Stomach (tissue), 4 donors: ENCODE measurements around the gene GCC1.

Experiments used
- CTCF ChIP-seq, 7 experiments: fragments of 450-650 bp in 4 of 7; fragments of 200-600 bp in 3 of 7; sonication (generic) in 3 of 7; IDR thresholded peaks; one replicate each; pipeline ENCODE4 v1.5.1; 2016 to 2019; ENCODE audit warnings: antibody characterized with exemption in 7 of 7, control low read depth in 2 of 7, mild to moderate bottlenecking in 1 of 7
- EP300 ChIP-seq: sonication (generic); formaldehyde crosslinking; IDR thresholded peaks from one replicate; pipeline ENCODE4 v1.6.1; 2017; ENCODE audit warnings: antibody characterized with exemption
- POLR2A ChIP-seq, 4 donors: fragments of 450-650 bp; IDR thresholded peaks; one replicate each; pipeline ENCODE4 v1.6.1; 2016; ENCODE audit warnings: antibody characterized with exemption in 4 of 4, control low read depth in 2 of 4, mild to moderate bottlenecking in 1 of 4, moderate library complexity in 1 of 4

GRCh38 chr7:127585044-127585953, at the start of gene GCC1:
- TF ChIP-seq CTCF (IDR thresholded peaks at IDR 0.05) (no peak), POLR2A (IDR thresholded peaks at IDR 0.05) (peak in 2 of 4 donors; percentile 56 to 76), EP300 (no peak)
